ENCODE results near the gene HCN2.

The HCN2 gene

DNA sequence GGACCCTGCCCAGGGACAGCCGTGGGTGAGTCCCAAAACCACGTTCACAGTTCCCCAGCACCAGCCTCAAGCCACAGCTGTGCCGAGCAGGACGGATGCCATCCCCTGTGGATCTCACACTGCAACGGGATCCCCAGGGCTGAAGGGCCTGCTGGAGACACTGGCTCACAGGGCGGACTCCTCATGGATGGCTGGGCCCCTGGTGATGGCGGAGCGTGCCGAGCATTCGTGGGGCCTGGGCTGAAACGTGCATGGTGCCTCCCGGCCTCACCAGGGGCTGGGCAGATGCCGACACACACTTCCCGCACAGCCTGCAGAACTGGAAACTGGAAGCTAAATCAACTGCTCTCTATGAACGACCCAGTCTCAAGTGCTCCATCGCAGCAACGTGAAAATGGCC lies 63.7 kb downstream of the HCN2 start:
- DNase-seq: no peak
- TF ChIP-seq GATA1 (IDR thresholded peaks at IDR 0.05; ENCODE audit: low read depth, low read length) (no peak), POLR2A (IDR thresholded peaks at IDR 0.05; ENCODE audit: low read length) (no peak)

DNA sequence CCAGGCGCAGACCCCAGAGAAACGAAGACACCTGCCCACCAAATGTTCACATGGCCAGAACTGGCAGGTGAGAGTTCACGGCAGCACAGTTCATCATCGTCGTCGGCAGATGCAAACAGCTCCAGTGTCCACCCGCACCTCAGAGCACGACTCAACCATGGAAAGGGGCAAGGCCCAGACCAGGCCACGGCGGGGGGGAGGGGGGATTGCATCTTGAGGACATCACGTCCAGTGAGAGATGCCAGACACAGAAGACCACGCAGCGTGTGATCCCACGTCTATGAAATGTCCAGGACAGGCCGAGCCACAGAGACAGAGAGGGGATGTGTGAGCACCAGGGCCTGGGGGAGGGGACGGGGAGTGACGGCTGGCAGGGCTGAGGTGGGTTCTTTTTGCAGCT lies 66.0 kb downstream of the HCN2 start:
- TF ChIP-seq GATA1 (IDR thresholded peaks at IDR 0.05; ENCODE audit: low read depth, low read length): no peak
- no peak for TF ChIP-seq POLR2A (IDR thresholded peaks at IDR 0.05; ENCODE audit: low read length)
- DNase-seq: no peak

DNA sequence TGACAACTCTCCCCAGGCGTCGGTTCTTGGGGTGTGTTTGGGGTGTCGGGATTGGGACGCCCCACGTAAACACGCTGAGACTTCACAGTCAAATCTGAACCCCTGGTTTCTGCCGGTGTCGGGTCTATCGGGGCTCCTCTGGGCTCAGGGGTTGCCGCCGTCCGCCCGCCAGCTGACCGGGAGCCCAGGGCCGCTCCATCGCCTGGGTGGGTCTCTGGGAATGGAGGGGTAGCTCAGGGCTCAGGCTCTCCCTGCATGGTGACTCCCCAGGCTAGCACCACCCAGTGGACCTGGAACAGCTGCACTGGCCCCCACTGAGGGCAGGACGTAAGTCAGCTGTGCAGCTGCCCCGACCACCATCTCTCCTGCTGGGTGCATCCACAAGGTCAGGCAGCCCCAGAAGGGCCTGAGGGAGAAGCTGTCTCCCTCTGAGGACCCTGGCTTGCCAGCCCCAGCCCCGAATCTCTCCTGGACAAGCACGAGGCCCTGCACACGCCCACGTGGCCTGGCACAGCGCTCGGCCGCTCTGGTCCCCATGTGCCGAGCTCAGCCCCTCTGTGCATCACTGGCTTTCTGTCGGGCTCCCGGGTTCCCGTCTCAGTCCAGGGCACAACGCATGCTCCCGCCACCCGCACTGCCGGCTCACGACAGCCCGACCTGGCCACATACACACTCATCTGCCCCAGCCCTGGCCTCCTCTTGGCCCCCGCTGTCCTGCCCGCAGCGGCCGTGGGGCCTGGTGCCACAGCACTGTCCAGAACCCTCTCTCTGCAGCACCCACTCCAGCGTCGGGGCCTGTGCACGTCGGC lies 67.3 kb downstream of the HCN2 start:
- TF ChIP-seq POLR2A (IDR thresholded peaks at IDR 0.05; ENCODE audit: low read length) (no peak), GATA1 (IDR thresholded peaks at IDR 0.05; ENCODE audit: low read depth, low read length) (no peak)
- no peak for DNase-seq

DNA sequence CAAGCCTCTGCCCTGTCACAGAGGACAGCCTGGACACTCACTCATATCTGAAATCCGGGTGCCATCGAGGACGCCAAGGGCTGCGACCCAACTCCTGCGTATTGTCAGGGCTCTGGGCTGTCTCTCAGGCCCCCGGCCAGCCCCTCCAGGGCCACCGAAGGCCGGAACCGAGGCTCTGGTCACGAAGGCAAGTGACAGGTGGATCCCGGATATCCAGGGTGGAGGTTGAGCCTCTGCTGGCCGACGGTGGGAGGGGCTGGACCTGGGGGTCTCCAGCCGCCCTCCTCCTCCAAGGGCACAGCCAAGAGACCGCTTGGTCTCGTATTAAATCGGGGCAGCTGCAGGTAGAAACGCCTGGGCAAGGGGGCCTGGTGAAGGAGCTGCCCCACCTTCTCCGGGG lies 67.9 kb downstream of the HCN2 start:
- TF ChIP-seq GATA1 (IDR thresholded peaks at IDR 0.05; ENCODE audit: low read depth, low read length) (no peak), POLR2A (IDR thresholded peaks at IDR 0.05; ENCODE audit: low read length) (no peak)

DNA sequence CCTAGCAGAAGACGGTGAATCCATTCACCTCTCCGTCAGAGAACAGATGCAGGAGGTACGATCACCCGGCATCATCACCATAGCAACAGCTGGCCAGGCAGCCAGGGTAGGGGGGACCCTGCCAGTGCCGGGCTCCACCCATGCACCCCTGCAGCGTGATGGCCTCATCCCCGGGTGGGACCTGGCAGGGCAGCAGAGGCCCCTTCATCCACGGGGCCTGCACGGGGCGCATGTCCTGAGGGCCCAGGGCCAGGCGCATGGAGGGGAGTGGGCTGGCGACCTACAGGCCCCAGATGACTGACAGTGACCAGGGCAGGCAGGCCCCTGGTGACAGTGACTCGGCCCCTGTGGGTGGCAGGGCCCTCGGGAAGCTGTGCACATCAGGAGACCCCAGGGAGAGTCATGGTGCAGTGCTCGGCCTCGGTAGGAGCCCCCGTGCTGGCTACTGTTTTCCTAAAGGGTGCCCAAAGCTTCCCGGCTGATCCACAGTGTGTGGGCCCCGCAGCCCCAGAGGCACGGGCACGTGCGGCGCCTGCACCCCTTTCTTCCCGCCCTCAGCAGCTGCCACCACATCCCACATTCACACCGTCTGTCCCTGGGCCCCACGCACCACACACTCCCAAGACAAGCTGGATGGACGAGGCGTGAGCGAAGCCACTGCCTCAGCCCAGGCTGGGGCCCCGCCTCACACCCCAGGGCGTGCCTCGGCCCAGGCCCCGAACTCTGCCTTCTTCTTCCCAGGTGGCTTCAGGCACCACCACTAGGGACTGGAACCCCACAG lies 68.6 kb downstream of the HCN2 start:
- TF ChIP-seq POLR2A (IDR thresholded peaks at IDR 0.05; ENCODE audit: low read length) (no peak), GATA1 (IDR thresholded peaks at IDR 0.05; ENCODE audit: low read depth, low read length) (no peak)
- DNase-seq: no peak

More for the DNA sequence above, 67.9 kb downstream of the HCN2 start:
- DNase-seq: no peak

DNA sequence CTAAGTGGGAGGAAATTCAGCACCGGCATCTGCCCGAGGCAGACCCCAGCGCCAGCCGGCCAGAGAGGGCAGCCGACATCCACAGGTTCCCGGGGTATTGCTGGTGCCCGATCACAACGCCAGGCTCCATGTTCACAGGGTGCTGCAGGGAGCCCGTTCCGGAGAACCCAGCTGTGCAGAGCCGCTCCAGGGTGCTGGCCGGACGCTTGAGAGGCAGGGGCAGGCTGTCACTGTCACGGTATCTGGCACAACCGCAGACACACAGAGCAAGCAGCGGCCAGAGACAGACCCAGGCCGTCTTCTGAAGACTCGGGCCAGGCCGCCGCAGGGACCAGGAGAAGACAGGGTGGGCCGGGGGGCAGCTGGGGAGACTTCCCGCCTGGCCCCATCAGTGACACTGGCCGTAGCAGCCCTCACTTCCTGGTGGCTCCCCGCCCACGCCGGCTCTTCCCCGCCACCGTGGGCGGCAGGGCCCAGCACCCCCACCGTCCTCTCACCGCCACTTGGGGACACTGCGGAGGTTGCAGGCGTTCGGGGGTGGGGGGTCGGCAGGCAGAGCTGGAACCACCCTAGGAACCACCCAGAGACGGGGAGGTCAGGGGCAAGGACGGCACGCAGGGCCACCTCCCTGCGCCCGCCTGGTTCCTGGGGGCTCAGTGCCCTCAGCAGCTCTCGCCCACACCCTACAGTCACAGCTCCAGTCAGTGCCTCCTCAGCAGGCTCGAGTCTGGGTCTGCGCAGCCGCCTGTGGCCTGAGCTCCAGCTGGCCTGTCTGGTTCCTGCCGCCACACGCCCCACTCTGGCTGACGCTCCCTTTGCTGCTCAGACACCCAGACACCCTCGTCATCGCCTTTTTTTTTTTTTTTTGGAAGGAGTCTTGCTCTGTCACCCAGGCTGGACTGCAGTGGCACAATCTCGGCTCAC lies 69.5 kb downstream of the HCN2 start:
- no peak for TF ChIP-seq GATA1 (IDR thresholded peaks at IDR 0.05; ENCODE audit: low read depth, low read length)
- TF ChIP-seq POLR2A (IDR thresholded peaks at IDR 0.05; ENCODE audit: low read length): no peak
- peak; percentile 39 to 47 for DNase-seq

DNA sequence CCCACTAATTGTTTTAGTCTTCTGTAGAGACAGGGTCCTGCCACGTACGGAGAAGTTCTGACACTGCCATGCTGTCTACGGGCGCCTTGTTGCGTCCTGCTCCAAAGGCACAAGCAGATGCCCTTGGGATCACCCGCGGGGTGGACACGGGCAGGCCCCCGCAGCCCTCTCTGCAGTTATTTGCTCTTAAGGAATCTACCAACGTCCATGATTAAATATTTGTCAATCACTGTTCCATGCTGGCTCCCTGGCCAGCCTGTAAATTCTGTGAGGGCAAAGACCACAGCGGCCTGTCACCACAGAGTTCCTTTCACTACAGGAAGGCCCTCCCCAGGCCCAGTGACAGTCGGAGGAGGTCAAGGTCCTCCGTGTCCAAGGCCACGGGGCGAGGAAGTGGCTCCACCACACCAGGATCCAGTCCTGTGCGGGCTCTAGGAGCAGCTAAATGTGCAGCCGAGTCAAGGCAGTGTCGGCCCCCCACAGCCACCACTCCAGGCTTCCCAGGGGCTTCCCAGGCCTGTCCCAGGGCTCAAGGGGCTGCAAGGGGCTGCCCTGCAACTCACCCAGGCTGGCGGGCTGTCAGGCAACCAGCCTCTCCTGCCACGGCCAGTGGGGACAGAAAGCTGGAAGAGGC lies 71.2 kb downstream of the HCN2 start:
- TF ChIP-seq GATA1 (IDR thresholded peaks at IDR 0.05; ENCODE audit: low read depth, low read length): no peak
- TF ChIP-seq POLR2A (IDR thresholded peaks at IDR 0.05; ENCODE audit: low read length): no peak
- no peak for DNase-seq

DNA sequence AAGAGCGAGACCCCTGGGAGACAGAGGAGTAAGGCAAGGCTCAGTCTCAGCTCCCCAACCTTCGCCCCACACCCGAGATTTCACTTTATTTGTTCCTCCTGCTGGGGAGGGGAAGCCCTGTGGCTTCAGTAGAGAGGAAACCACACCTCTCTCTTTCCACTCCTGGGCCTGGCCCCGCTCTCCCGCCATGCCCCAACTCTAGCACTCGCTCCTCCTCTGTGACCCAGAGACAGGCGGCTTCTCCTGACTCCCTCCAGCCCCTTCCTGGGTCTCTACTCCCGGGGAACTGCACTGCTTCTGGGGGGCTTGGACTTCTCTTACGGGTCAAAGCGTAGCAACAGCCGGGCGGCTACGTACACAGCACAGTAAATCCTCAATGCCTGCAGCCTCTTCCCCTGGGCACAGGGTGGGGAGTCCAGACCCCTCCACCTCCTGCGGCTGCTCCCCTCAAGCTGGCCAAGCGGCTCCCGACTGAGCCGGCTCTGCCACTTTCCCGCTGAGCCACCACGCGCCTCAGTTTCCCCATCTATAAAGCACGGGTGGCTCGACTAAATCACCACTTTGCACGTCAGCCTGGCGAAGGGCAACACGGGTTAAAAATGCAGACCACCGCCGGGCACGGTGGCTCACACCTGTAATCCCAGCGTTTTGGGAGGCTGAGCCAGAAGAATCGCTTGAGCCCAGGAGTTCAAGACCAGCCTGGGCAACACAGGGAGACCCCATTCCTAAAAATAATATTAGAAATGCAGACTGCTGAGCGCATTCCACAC lies 71.9 kb downstream of the HCN2 start:
- peak; percentile 50 to 55 for DNase-seq
- TF ChIP-seq GATA1 (IDR thresholded peaks at IDR 0.05; ENCODE audit: low read depth, low read length) (no peak), POLR2A (IDR thresholded peaks at IDR 0.05; ENCODE audit: low read length) (peak; percentile 13)

DNA sequence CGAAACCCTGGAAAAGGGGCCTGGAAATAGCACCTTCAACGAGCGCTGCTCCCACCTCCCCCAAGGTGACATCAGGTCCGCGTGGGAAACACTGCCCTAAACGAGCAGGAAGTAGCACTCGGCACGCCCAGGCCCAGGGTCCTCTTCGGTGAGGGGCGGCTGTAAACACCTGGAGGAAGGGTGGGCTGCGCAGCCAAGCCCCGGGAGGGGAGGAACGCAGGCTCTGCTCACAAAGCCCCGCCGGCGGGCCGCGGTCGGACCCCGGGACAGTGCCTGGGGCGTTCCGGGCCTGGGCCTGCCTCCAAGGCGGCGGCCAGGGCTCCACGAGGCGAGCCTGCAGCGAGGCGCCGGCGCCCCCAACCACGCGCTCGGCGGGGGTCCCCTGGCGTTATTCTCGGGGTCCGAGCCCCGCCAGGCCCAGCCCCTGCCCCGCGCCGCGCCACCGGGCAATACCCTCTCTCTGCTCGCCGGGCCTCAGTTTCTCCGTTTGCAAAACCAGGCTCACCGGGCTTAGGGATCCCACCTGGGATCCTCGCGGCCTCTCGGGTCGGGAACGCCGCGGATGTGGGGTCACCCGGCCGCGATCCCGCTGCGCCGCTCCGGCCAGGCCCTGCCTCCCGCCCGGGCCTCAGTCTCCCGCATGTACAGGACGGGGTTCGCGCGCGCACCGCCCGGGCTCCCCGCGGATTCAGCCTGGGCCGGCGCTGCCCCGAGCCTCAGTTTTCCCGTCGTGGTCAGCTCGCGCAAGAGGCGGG lies 72.7 kb downstream of the HCN2 start:
- TF ChIP-seq GATA1 (IDR thresholded peaks at IDR 0.05; ENCODE audit: low read depth, low read length) (no peak), POLR2A (IDR thresholded peaks at IDR 0.05; ENCODE audit: low read length) (no peak)
- peak; percentile 60 to 65 for DNase-seq

DNA sequence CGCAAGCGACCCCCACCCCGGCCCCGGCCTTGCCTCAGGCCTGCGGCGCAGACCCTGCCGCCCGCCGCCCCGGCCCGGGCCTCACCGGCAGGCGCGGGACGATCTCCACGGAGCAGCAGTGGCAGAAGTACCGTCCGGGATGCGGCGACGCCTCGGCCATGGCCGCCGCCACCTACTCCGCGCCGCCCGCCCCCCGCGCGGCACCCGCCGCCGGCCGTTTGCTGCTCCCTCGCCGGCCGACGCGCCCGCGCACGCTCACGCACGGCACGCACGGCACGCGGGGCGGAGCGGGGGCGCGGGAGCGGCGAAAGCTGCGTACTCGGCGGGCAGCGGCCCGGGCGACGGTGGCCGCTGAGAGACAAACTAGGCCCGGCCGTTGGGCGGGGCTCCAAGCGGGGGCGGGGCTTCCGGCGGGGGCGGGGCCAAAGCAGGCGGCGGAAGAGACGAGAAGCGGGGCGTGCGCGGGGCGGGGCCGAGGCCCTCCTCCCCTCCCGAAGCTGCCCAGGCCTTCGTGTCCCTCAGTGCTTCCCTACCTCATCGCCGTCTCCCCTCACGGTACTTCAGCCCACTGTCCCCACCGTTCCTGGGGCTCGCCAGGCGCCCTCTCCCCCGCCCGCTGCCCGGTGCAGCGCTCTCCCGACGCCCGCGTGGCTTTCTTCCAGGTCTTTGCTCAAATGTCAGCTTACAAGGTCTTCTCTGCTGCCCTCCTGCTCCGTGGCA lies 73.4 kb downstream of the HCN2 start, which contains the start of gene RNF126:
TSS of gene RNF126 (minus strand) at position 253 of the 720 bp plus-strand sequence. CDS start at position 160, 93 bp downstream.
- DNase-seq: peak; percentile 95 to 97
- TF ChIP-seq GATA1 (IDR thresholded peaks at IDR 0.05; ENCODE audit: low read depth, low read length): no peak
- TF ChIP-seq POLR2A (IDR thresholded peaks at IDR 0.05; ENCODE audit: low read length): peak; percentile 60

DNA sequence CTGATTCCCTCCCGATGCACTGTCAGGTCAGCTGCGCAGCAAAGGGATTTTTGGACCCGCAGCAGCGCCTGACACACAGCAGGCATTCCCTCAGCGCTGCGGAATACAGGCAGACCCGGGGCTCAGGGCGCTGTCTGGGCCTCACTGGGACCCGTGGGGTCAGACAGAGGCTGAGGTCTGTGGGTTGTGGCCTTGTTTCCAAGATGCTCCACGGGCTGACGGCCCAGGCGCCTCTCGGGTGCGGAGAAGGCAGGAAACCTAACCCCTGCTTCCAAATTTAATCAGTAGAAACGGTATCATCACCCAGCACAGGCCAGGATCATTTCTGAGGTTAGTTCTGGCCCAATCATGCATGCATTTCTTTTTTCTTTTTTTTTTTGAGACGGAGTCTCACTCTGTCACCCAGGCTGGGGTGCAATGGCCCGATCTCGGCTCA lies 74.0 kb downstream of the HCN2 start:
- TF ChIP-seq GATA1 (IDR thresholded peaks at IDR 0.05; ENCODE audit: low read depth, low read length): no peak
- TF ChIP-seq POLR2A (IDR thresholded peaks at IDR 0.05; ENCODE audit: low read length): no peak
- DNase-seq: no peak
